OCI-M1 (cell line): ENCODE measurements around the gene OCRL.

ENCODE experiments used
- DNase-seq: peaks from one replicate; lab custom pipeline; 2025; lab: John Stamatoyannopoulos, UW

OCRL gene

DNA sequence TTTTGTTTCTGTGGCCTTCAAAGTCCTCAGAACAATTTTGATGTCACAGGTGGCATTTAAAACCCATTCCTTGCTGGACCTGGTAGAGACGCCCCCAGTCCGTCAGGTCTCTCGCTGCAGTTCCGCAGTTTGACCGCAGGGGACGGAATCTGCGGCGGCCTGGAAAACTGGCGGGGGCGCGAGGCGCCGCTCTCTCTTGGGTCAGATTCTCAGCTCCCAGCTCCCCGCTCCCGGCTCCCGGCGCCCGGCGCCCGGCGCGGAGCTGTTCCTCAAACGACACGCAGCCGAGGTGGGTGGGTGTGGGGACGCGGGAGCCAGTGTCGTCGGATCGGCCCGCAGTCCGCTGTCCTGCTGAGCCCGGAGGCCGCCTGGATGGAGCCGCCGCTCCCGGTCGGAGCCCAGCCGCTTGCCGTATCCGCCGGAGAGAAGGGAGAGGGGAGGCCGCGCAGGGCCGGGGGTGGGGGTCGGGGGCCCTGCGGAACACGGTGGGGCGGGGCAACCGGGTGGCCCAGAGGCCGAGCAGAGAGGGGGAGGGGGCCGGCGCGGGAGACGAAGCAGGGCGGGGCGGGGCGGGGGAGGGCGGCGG is at the start of gene OCRL:
Gene OCRL (plus strand): TSS at position 192 of the 586 bp plus-strand sequence. CDS start 181 bp downstream, at position 373.
- DNase-seq = peak; percentile 84

- DNase-seq = no peak
Measured at GRCh38 chrX:129490330-129490729, 49.7 kb upstream of the OCRL start.

GRCh38 chrX:129493643-129494042 is 46.4 kb upstream of the OCRL start:
- no peak for DNase-seq

- no peak for DNase-seq
Measured at GRCh38 chrX:129494887-129495286, 45.2 kb upstream of the OCRL start.

DNA sequence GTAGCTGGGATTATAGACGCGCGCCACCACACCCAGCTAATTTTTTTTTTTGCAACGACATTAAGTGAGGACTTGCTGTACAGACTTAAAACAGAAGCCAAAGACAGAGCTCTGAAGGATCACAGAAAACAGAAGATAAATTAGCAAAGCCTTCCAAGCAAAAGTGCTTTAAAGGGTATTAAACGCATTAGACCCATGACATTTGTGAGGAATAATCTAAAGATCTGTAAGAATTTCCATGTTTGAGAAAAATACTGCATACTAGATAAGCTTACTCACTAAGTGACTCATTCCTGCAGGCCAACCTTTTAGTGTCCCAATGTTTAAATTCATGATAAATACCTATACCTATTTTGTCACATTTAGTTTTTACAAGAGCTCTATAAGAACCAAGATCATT is 44.2 kb upstream of the OCRL start:
- no peak for DNase-seq

DNA sequence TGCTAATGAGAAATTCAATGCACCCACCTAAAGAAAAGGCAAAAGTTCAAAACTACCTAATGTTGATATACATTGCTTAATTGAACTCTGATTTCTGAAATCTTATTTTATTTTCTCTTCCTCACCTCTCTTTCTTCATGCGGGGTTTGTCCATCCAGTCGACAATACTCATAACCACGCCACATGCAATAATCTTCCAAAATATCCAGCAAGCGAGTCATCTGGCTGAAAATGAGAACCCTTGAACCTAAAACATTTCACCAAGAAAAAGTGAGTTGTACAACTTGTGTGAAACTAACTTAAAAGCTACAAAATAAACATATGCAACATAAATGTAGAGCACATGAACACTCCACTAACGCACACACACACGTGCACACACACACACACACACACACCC is 43.4 kb upstream of the OCRL start:
- DNase-seq = no peak

GRCh38 chrX:129497146-129497843 is 42.8 kb upstream of the OCRL start:
- no peak for DNase-seq

- no peak for DNase-seq
Measured at GRCh38 chrX:129510331-129510730, 29.7 kb upstream of the OCRL start.

GRCh38 chrX:129511689-129512088 is 28.4 kb upstream of the OCRL start:
- DNase-seq = no peak

DNA sequence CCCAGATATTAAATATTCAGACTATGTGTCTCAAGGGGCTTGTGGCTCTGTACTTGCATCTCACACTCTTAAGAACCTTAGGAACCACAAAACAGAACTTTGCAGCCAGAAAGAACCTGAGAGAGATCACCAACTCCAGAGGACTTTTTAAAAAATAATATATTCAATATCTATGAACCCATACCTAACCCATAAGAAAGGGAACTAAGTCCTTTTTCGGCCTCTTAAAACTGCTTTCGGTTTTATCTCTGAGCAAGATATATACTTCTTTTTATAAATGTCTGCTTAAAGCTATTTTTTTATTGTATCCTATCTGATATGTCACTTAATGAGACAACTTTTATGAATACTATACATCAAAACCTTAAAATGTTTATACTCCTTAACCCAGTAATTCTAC is 27.6 kb upstream of the OCRL start:
- DNase-seq = peak; percentile 64

DNA sequence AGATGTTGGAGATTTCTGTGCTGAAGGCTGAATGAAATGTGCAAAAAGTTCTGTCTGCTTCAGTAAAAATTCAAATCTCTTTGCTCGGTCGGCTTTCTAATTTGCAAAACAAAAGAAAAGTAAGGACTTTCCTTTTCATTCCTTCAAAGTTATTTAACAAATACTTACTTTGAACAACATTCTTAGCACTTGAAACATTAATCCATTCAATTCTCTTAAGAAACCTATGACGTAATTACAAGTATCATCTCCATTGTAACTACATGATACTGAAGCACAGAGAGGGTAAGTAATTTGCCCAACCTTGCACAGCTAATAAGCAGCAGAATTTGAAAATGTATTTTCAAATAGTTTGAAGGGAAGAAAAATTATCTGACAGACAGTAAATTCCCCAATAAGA is 23.7 kb upstream of the OCRL start:
- DNase-seq = no peak

DNA sequence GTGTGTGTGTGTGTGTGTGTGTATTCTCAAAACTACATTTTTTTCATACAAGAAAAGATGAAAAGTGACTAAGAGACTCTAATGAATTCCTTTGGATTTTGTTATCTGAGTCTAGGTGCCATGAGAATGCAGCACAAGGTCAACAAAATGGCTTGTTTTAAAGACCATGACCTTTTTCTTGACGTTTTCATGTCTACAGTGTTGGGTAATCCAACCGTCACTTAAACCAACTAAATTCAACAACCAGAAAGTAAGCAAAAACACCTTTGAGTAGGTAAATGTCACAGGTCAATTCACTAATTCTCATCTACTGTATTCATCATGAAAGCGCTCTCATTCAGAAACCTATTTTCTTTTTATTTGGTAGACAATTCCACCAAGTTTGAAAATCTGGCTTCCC is 19.9 kb upstream of the OCRL start:
- DNase-seq = no peak

- DNase-seq = peak; percentile 4
Measured at GRCh38 chrX:129522184-129523078, 17.6 kb upstream of the OCRL start.

GRCh38 chrX:129523079-129523911 is 16.8 kb upstream of the OCRL start, which contains the start of gene SMARCA1:
TSS of gene SMARCA1 (minus strand) at chrX:129523490. CDS start at chrX:129523370, 120 bp downstream.
- no peak for DNase-seq

- DNase-seq = no peak
Measured at GRCh38 chrX:129524250-129524850, 15.7 kb upstream of the OCRL start.

DNA sequence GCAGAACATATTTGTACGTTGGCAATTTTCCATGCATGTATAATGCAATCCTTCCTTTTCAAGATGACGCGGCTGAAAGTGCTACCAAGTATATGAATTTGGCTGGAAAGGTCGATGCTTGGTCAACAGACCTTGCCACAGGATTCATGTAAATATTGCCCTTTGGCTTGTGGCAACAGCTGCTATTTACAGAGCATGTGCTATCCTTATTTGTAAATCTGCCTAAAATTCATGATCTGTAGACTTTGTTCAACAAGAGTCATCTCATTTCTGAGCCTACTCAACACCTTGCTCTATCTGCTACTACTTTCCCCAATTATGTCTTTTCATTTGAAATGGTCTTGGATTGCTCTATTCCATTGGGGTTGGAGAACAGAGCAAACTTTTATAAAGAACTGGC is 14.9 kb upstream of the OCRL start:
- DNase-seq = no peak

GRCh38 chrX:129525896-129526295 is 14.2 kb upstream of the OCRL start:
- DNase-seq = peak; percentile 33

GRCh38 chrX:129529685-129530281 is 10.3 kb upstream of the OCRL start:
- no peak for DNase-seq

- DNase-seq = no peak
Measured at GRCh38 chrX:129530410-129530809, 9.6 kb upstream of the OCRL start.

DNA sequence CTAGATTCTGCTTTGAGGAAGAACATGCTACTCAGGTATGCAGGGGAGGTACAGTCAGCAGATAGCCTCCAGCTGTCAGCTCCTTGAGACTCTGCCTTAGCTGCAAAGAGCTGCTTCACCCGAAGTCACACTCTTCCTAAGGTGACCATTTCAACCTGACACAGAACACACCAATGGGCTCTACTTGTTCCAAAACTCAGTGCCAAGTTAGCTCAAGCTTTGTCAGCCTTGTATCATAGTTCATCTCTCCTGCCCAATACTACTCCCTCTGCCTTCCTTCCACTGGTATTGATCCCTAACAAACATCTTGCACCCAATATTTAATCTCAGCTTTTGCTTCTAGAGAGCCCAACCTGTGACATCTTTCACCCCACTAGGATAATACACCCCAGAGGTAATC is 8.9 kb upstream of the OCRL start:
- DNase-seq = no peak
